GM21576 (cell line): ENCODE measurements around the gene NLGN2.

Experiments
- ATAC-seq: cut with Tn5 transposase; IDR thresholded peaks from one replicate; pipeline ENCODE4 v1.9.1; 2021; ENCODE audit warnings: mild to moderate bottlenecking, moderate library complexity; ENCODE audit not compliant: unreplicated experiment

The NLGN2 gene

GRCh38 chr17:7391307-7391706 is 16.3 kb upstream of the NLGN2 start:
- ATAC-seq: no peak

- no peak for ATAC-seq
These were observed 14.7 kb upstream of the NLGN2 start for GRCh38 chr17:7392696-7393612.

GRCh38 chr17:7393613-7394451 is 13.8 kb upstream of the NLGN2 start:
- peak; percentile 35 for ATAC-seq

- peak; percentile 69 for ATAC-seq
These were observed 13.0 kb upstream of the NLGN2 start, which contains the start of gene PLSCR3 for GRCh38 chr17:7394452-7395191. TSS of gene PLSCR3 (minus strand) at chr17:7394525. CDS start at chr17:7394110, 415 bp downstream.

GRCh38 chr17:7396147-7396546 is 11.5 kb upstream of the NLGN2 start:
- no peak for ATAC-seq

- ATAC-seq: no peak
These were observed 9.0 kb upstream of the NLGN2 start for GRCh38 chr17:7398612-7399011.

- no peak for ATAC-seq
These were observed 4.5 kb upstream of the NLGN2 start for GRCh38 chr17:7403043-7403726.

GRCh38 chr17:7403727-7403976 is 4.0 kb upstream of the NLGN2 start:
- ATAC-seq: no peak

- peak; percentile 87 for ATAC-seq
These were observed 3.5 kb upstream of the NLGN2 start, which contains the start of gene TMEM256 for GRCh38 chr17:7403977-7404736. TSS of gene TMEM256 (minus strand) at chr17:7404097. CDS start at chr17:7404084, 13 bp downstream.

GRCh38 chr17:7404737-7405349 is 2.8 kb upstream of the NLGN2 start:
- no peak for ATAC-seq

GRCh38 chr17:7405350-7406234 is 2.1 kb upstream of the NLGN2 start:
- no peak for ATAC-seq

GRCh38 chr17:7406235-7406825 is 1.3 kb upstream of the NLGN2 start:
- no peak for ATAC-seq

- ATAC-seq: no peak
These were observed 563 bp upstream of the NLGN2 start for GRCh38 chr17:7407082-7407481.

GRCh38 chr17:7408252-7408727 is 645 bp downstream of the NLGN2 start:
- no peak for ATAC-seq

GRCh38 chr17:7408863-7409262 is 1.2 kb downstream of the NLGN2 start:
- ATAC-seq: no peak

GRCh38 chr17:7409716-7410115 is 2.1 kb downstream of the NLGN2 start:
- no peak for ATAC-seq

GRCh38 chr17:7410634-7411426 is 3.2 kb downstream of the NLGN2 start:
- no peak for ATAC-seq
